ENCODE measurements around the gene GATA6. TPM values are rescaled to one million over a fixed set of nuclear protein-coding genes. Genes with fewer than 3 reads are reported as not detected.
"Not testable (repeated sequence)": the region's sequence is repeated elsewhere in the genome, so short reads cannot be mapped to it uniquely, and the experiment has no call there.

Gene GATA6
- total RNA-seq, 1 donor from 2014 or later: 12.6 TPM

GRCh38 chr18:22182884-22183697, 13.7 kb downstream of the GATA6 start:
- DNase-seq (ENCODE audit: low spot score): no peak

DNA sequence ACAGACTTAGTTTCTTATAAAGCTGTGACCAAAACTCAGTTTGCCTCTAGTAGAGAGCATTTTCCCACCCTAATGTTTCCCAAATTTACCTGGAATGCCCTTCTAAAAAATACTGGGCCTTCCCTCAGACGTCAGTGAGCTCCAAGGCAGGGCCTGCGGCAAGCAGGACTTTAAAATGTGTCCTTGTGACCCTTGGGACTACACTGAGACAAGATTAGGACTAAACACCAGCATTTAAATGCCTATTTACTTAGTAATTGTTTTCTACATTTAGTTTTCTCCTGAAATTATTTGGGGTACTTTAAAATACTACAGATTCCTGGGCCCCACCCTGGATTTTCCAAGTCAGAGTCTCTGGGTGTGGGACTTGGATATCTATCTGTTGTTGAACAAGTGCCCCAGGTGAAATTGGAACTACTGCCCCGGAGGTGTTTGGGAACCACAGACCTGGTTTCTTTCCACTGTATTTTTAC, 14.3 kb downstream of the GATA6 start:
- DNase-seq (ENCODE audit: low spot score): no peak

- DNase-seq (ENCODE audit: low spot score): peak; percentile 46
Measured at GRCh38 chr18:22184573-22184972, 15.2 kb downstream of the GATA6 start.

DNA sequence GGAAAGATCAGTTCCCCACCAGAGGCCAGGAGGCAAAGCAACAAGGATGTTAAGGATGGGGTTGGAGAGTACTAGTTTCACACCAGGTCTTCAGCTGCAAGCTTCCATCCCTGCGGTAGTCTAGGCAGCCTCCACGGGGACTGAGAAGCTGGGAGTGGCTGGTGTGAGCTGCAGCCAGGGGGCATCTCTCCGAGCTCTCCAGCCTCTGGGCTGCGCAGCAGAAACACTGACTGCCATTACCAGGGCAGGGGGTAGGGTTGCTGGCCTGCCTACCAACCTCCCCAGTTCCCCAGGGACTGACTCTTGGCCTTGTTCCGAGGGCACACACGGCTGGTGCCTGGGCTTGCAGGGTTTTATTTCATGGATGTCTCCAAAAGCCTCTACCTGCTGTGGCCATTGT, 15.9 kb downstream of the GATA6 start:
- no peak for DNase-seq (ENCODE audit: low spot score)

- no peak for DNase-seq (ENCODE audit: low spot score)
Measured at GRCh38 chr18:22185771-22186386, 16.5 kb downstream of the GATA6 start.

GRCh38 chr18:22186484-22186971, 17.1 kb downstream of the GATA6 start:
- no peak for DNase-seq (ENCODE audit: low spot score)

DNA sequence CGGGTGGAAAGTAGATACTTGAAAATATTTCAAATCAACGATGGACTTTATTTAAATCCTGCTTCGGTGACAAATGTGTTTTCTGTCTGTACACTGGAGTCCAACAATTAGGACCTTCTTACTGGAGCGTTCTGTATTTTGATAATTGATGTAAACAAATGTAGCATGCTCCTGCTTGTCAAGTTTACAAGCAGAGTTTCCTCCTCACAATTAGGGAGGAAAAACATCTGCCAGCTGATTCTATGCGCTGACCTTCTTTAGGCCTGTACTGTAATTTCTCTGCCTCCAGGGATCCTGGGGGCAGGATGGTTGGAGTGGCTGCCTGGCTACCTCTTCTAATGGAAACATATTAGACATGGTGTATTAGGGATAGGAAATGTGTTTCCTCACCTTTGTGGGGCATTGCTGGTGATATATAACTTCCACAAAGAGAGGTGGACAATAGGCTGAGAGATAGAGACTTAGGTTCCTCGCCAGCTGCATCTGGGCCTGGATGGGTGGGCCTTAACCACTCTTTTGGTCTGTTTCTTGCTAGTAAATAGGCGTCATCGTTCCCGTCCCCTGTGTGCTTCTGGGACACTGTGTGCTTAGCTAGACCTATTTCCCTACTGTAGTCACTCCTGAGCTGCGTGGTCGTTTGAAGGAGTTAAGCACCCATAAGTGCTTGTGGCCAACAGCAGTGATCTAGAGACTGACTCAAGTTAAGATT, 19.3 kb downstream of the GATA6 start:
- no peak for DNase-seq (ENCODE audit: low spot score)

GRCh38 chr18:22189449-22190166, 20.2 kb downstream of the GATA6 start:
- DNase-seq (ENCODE audit: low spot score): no peak

DNA sequence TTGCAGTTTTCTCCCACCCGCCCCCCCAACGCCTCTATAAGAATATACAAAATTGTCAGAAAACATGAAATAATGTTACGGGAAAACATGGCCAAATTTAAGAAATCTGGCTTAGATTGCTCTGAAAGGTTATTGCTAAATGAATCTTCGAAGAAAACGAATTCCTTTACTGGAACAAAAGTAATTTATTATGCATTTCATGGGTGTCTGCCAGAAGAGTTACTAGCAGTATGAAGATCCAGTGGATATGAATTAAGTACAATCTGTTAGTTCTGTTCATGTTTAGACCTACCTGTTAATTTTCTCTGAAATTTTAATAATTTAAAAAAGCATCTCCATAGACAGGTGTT, 21.9 kb downstream of the GATA6 start:
- no peak for DNase-seq (ENCODE audit: low spot score)

GRCh38 chr18:22191923-22192322, 22.5 kb downstream of the GATA6 start:
- no peak for DNase-seq (ENCODE audit: low spot score)

GRCh38 chr18:22193466-22193865, 24.1 kb downstream of the GATA6 start:
- no peak for DNase-seq (ENCODE audit: low spot score)

DNA sequence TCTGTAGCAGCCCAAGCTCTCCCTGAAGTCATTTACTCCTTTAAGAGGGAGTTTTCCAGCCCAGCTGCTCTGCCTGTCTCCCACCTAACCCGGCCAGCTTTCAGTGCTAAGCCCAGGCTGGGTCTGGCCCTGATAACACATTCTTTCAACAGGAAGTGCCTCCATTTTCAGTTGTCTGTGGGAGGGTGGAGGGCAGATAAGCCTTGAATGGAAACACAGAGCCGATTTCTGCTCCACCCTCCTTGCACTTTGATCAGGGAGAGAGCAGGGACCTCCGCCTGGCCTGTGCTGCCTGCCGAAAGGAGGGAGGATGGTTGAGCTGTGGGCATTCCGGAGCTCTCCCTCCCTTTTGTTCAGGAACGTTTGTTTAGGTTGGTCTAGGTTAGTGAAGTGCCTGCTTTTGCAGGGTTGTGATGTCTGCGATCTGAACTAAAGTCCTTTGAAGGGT, 24.8 kb downstream of the GATA6 start:
- no peak for DNase-seq (ENCODE audit: low spot score)

DNA sequence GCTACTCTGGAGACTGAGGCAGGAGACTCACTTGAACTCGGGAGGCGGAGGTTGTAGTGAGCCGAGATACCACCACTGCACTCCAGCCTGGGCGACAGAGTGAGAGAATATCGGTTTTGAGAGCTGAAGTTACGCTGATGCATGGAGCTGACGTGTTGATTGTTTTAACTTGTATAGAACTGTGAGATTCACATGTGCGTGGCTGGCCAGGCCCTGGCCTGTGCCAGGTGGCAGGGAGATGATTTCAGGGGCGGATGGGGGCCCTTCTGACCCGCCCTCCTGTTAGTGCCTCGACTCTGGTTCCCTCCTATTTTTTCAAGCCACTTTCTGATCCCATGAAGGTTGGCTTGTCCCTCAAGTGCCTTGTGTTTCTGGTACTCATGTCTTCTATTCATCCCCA, 25.7 kb downstream of the GATA6 start:
- no peak for DNase-seq (ENCODE audit: low spot score)

- DNase-seq (ENCODE audit: low spot score): not testable (repeated sequence)
Measured at GRCh38 chr18:22196943-22197342, 27.6 kb downstream of the GATA6 start.

DNA sequence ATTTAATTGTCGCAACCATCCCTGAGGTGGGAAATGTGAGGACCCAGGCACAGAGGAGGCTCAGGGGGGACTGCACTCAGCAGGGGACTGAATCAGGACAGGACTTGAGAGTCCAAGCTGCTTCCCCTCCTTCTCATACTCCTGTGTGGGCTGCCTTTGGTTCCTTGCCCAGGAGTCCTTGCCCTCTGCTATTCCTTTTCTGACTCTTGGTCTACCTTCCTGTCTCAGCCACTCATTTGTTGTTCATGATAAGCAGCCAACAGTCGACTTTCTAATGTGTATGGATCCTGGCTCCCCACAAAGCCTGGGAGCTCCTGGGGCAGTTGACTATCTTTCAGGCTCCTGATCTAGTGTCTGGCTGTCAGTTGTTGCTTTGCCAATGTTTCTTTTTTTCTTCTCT, 28.3 kb downstream of the GATA6 start:
- DNase-seq (ENCODE audit: low spot score): no peak

- no peak for DNase-seq (ENCODE audit: low spot score)
Measured at GRCh38 chr18:22198163-22198562, 28.8 kb downstream of the GATA6 start.

- DNase-seq (ENCODE audit: low spot score): no peak
Measured at GRCh38 chr18:22199005-22199404, 29.6 kb downstream of the GATA6 start.

DNA sequence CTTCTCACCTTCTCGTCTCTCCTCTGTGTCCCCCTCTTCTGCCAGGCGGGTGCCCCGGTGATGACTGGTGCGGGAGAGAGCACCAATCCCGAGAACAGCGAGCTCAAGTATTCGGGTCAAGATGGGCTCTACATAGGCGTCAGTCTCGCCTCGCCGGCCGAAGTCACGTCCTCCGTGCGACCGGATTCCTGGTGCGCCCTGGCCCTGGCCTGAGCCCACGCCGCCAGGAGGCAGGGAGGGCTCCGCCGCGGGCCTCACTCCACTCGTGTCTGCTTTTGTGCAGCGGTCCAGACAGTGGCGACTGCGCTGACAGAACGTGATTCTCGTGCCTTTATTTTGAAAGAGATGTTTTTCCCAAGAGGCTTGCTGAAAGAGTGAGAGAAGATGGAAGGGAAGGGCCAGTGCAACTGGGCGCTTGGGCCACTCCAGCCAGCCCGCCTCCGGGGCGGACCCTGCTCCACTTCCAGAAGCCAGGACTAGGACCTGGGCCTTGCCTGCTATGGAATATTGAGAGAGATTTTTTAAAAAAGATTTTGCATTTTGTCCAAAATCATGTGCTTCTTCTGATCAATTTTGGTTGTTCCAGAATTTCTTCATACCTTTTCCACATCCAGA, 31.3 kb downstream of the GATA6 start:
- DNase-seq (ENCODE audit: low spot score): no peak

DNA sequence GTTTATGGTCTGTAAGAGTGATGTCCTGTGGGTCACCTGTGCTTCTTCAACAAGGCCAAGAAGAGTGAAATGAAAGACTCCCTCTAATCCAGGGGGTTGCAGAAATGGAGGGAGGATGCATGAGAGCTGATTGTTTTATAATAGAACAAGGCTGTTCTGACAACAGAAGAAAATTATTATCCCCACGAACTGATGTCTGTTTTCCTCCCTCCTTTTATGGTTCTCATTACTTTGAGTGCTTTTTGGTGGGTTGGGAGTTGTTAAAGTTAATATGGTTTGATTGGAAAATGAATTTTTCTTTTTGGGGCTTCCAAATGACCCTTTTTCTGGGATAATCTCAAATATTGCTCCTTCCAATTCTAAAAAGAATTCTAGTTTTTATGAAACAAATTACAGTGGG, 33.6 kb downstream of the GATA6 start:
- DNase-seq (ENCODE audit: low spot score): no peak

DNA sequence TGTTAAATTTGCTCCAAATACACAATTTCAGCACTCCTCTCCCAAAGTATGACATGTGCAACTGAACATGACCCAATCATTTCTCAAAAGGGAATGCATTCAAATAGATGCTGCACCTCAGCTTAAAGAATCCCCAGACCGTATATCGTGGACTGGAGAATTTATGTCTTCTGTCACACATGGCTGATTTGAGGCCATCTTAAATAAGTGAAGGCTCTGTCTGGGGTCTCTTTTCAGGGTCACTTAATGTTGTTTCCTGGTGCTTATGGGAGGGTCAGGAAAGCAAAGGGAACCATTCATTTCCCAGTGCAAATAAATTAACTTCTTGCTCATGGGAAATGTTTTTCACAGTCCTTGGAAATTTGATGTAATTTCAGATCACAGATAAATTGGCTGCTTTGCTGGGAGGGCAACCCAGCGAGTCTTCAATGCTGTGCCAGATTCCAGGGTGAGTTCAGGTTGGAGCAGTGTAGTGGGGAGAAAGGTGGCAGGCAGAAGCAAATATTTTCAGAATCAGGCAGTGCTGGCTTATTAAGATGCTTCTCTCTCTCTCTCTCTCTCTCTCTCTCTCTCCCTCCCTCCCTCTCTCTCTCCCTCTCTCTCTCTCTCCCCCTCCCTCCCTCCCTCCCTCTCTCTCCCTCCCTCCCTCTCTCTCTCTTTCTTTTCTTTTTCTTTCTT, 34.3 kb downstream of the GATA6 start:
- DNase-seq (ENCODE audit: low spot score): no peak

GRCh38 chr18:22204214-22204536, 34.8 kb downstream of the GATA6 start:
- no peak for DNase-seq (ENCODE audit: low spot score)

Measured in ureter (tissue), 1 donor.